GM19035 (cell line): Measurements from ENCODE around the gene SP3.

Source experiments
- ATAC-seq: cut with Tn5 transposase; IDR thresholded peaks from one replicate; pipeline ENCODE4 v1.9.1; 2021; ENCODE audit not compliant: unreplicated experiment

The SP3 gene

GRCh38 chr2:173965372-173966025, at the start of gene SP3:
TSS of gene SP3 (minus strand) at chr2:173965373. CDS start at chr2:173965171, 202 bp downstream.
- peak; percentile 67 for ATAC-seq

- no peak for ATAC-seq
These were observed 49.5 kb upstream of the SP3 start for GRCh38 chr2:174014699-174015070.

GRCh38 chr2:174014011-174014698, 49.0 kb upstream of the SP3 start:
- no peak for ATAC-seq

DNA sequence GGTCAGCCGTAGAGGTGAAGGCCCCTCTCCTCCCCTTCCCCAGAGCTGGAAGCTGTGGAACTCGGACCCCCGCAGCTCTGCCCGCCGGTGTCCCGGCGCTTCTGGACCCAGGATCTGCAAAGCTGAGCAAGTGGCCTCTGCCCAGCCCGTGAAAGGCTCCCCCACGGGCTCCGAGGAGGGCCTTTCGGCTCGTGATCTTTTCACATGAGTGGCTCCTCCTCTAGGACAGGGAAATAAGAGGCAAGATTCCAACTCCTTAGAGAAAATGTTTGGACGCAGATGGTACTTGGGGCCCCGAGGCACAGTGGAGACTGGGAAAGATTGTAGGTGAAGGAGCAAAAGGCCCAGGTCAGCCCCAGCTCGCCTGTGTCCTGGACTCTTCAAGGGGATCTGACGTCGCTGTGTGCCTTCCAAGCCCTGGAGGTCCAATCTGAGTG, 48.2 kb upstream of the SP3 start:
- no peak for ATAC-seq

DNA sequence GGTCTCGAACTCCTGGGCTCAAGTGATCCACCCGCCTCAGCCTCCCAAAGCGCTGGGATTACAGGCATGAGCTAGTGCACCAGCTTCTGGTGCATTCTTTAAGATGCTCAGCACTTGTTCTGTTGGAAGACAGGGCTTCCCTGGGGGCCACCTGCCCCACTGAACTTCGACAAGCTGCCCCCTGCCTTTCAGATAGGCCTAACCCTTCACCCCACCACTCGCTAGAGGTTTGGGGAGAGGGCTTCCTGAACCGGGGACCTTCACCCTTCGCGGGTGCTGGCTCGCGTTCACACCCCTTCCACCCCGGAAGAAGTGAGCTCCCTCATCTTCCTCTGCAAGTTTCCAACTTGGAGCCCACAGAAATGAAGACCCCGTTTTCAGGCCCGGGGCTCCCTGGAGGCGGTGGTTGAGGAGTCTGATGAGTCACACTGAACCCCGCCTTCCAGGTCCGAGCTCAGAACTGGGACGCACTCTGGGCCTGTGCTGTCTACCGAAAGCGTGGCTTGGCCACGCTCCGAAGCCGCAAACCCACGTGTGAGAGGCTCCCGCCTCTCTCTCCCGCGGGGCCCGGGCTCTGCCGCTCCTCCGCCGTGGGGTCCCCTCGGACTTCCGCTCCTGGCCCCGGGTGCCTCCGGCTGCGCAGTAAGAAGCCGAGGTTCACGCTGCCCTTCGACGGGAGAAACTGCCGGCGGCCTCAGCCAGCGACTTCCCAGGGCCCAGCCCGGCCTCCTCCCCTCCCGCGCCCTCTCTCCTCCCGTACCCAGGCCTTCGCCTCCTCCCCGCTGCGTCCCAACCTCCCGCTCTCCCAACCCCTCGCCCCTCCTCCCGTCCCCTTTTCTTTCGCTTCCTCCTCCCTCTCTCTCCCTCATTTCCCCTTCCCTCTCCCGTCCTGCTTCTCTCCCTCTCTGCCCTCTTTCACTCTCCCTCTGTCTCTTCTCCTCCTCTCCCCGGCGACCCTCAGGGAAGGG, 47.5 kb upstream of the SP3 start:
- ATAC-seq, result no peak

DNA sequence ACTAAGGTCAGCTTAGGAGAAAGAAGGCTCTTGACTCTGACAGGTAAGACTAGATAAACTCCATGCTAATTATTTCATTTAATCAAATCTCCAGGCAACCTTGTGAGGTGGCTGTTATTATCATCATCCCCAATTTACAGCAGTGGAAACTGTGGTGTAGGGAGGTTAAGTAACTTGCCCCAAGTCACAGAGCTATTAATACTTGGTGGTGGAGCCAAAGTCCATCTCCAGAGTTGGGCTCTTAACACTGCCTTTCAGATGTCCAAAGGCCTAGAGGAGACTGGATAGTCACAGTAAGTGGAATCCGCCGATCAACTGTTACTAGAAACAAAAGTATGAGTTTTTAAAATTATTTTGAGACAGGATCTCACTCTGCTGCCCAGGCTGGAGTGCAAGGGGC, 46.6 kb upstream of the SP3 start:
- no peak for ATAC-seq

GRCh38 chr2:174011173-174011572, 46.0 kb upstream of the SP3 start:
- ATAC-seq, result no peak

DNA sequence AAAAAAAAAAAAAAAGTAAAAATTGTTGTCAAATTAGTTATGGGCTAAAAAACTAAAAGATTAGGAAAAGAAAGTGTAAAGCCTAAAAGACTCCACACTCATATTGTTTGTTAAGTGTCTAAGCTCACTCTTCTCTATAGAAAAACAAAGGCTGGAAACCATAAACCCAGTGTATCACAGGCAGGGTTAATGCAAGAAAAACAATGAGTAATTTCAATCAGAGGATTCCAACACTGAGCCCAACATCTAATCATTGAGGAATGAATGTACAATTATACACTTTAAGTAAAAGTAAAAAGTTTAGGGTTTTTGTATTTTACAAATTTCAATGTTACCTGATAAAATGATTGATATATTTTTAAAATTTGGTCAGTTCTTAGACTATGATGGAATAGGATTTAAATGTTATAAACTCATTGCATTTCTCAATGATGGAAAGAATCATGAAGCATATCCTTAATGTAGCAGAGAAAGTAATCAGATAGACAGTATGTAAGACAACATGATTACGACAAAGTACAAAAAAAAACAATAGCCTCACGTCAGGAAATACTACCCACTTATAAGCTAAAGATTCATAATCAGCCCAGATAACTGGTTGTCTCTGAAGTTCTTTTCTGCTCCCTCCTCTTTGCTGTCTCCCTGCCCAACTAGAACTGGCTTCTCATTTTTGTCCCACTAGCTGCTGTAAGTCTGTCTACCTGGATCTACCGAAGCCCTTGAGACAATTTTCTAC, 44.5 kb upstream of the SP3 start:
- ATAC-seq, result no peak

GRCh38 chr2:174008720-174009119, 43.5 kb upstream of the SP3 start:
- ATAC-seq, result no peak

DNA sequence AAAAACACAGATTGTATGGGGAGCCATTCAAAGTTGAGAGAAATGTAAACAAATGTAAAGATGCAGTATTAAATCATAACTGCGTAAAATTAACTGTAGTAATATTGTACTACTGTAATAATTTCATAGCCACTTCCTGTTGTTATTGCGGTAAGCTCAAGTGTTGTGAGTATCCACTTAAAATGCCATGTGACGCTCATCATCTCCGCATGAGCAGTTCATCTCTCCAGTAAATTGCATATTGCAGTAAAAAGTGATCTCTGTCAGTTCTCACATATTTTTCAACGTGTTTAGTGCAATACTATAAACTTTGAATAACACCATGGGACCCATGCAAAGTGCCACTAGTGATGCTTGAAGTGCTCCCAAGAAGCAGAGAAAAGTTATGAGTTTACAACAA, 41.8 kb upstream of the SP3 start:
- no peak for ATAC-seq

GRCh38 chr2:174005801-174006419, 40.7 kb upstream of the SP3 start:
- ATAC-seq, result no peak

DNA sequence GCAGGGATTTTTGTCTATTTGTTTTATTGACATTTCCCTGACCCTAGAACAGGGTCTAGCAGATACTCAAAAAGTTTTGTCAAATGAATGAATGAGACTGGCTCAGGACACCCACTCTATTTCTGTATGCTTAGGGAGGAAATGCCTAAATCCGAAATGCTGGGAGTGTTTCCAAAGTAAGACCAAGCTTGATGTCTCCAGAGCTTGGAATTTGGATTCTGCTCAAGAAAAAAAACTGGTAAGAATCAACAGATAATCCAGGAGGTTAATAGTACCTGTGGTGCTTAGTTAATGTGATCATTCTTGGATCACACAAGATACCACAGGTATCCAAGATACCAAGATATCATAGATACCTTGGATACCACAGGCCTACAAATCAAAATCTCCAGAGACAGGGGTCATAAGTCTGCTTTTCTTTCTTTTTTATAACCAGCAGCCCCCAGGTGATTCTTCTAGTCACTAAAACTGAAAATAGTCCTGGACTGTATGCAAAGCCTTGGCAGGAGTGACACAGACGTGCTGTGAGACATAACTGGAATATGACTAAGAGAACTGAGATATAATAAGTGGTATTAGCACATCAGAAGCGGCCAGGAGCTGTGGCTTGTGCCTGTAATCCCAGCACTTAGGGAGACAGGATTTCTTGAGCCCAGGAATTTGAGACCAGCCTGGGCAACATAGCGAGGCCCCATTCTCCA, 39.9 kb upstream of the SP3 start:
- no peak for ATAC-seq

- ATAC-seq, result no peak
These were observed 38.8 kb upstream of the SP3 start for GRCh38 chr2:174003720-174004695.

GRCh38 chr2:174002679-174003078, 37.5 kb upstream of the SP3 start:
- ATAC-seq, result no peak

GRCh38 chr2:174001107-174001506, 35.9 kb upstream of the SP3 start:
- no peak for ATAC-seq

DNA sequence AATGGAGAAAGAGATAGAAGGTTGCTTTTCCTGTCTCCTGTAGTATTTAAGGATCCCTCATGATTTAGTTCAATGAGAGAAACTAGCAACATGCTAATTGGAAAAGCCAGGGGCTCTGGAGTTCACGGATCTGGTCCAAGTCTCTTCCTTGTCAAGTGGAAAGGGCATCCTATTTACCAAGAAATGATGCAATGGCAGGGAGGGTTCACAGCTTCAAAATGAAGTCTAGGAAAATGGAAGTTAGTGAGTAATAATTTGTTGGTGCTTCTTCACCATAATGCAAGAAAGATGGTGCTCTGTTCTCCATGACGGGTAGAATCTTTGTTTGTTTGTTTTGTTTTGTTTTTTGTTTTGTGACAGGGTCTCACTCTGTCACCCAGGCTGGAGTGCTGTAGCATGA, 34.6 kb upstream of the SP3 start:
- ATAC-seq, result no peak

GRCh38 chr2:173999272-173999671, 34.1 kb upstream of the SP3 start:
- no peak for ATAC-seq

DNA sequence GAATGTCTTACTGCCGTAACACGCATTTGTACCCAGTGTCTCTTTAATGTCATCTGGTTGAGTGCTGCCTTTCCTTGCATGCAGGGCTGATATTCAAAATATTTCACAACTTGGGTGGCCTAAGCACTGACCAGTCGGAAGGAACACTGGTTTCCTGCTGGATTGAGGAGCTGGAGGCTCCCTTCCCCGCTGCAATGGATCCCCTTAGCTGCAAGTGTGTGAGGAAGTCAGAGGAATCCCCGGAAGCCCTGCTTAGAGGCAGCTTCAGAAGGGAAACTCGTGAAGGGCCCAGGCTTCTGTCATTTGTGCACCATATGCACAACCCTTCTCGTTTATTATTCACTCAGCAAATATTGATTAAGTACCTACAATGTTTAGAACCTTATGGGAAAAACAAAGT, 33.2 kb upstream of the SP3 start:
- ATAC-seq, result no peak

GRCh38 chr2:173997753-173998152, 32.6 kb upstream of the SP3 start:
- ATAC-seq, result no peak
